Heart left ventricle (tissue), 13 donors: ENCODE results near the gene CHRNA5.

Source experiments
- CTCF ChIP-seq, 12 donors: fragments of 200-600 bp; sonication (generic) in 4 of 12; IDR thresholded peaks; one replicate each; pipeline versions ENCODE4 v1.5.0 to v1.8.0; 2018 to 2022; ENCODE audit warnings: antibody characterized with exemption in 12 of 12, mild to moderate bottlenecking in 5 of 12
- POLR2A ChIP-seq, 2 donors: fragments of 450-650 bp; IDR thresholded peaks; one replicate each; pipeline ENCODE4 v1.6.1; 2017; ENCODE audit warnings: antibody characterized with exemption in 2 of 2, mild to moderate bottlenecking in 2 of 2, moderate library complexity in 2 of 2
- donor health status: ischemic (EF 13 %, LVEDD 7.1; RV severe dilation, severe dysfunction).
- donor health status: DM: no; HTN: yes; CAD: no.
- donor health status: DM: no; HTN: no; CAD: no.
- donor health status: ischemic (EF 25% LVEDD 6.9; RV normal size, moderate dysfunction).
- donor health status: ischemic (EF 25% LVEDD 5.7; RV mildly dilated, moderate dysfunction).
- donor health status: ischemic (EF 35%, LVEDD 5.7; RV mildly dilated, moderate dysfunction).
- donor health status: nonischemic (EF 11% LVEDD 7.7; RV severe dilation, severe dysfunction).
- donor health status: DM: yes; HTN: yes; CAD: no.
- donor health status: PGD.
- donor health status: ischemic (EF 29% LVEDD 5.4; RV normal size, mild dysfunction).
- donor health status: nonischemic (EF 23%, LVEDD 6.1; RV moderate dilation, normal function).

- TF ChIP-seq CTCF (IDR thresholded peaks at IDR 0.05), result no peak
- no peak for TF ChIP-seq POLR2A (IDR thresholded peaks at IDR 0.05)
Measured at GRCh38 chr15:78524230-78524629, 41.1 kb upstream of the CHRNA5 start.
